Esophagus squamous epithelium (tissue), 5 donors: ENCODE results near the gene UNC119B. TPM values are rescaled to one million over a fixed set of nuclear protein-coding genes. Genes with fewer than 3 reads are reported as not detected.

Source experiments
- DNase-seq: peaks from one replicate; lab custom pipeline; 2025; lab: John Stamatoyannopoulos, UW
- H3K27ac ChIP-seq, 4 donors: fragments of 200-600 bp; sonication (generic); one replicate each; pipeline ENCODE4 v1.5.1; 2016 to 2019; ENCODE audit warnings: mild to moderate bottlenecking in 1 of 4
- H3K27me3 ChIP-seq, 4 donors: fragments of 200-600 bp; sonication (generic); 1 replicate in 3 of 4; 2 replicates in 1 of 4; pipeline versions ENCODE4 v1.5.1 to v1.6.0; 2017 to 2021; ENCODE audit warnings: antibody characterized with exemption in 1 of 4
- H3K36me3 ChIP-seq, 3 donors: fragments of 200-600 bp; sonication (generic); one replicate each; pipeline ENCODE4 v1.5.1; 2016 to 2019
- H3K4me1 ChIP-seq, 3 donors: fragments of 200-600 bp; sonication (generic); one replicate each; pipeline ENCODE4 v1.5.1; 2017 to 2019
- H3K4me3 ChIP-seq, 4 donors: fragments of 200-600 bp; sonication (generic); 1 replicate in 3 of 4; 2 replicates in 1 of 4; pipeline ENCODE4 v1.5.1; 2016 to 2019; ENCODE audit warnings: mild to moderate bottlenecking in 2 of 4, moderate library complexity in 1 of 4
- H3K9me3 ChIP-seq, 3 donors: fragments of 200-600 bp; sonication (generic); one replicate each; pipeline ENCODE4 v1.5.1; 2016 to 2019
- POLR2A ChIP-seq, 4 donors: fragments of 450-650 bp; IDR thresholded peaks; one replicate each; pipeline ENCODE4 v1.6.1; 2017; ENCODE audit warnings: antibody characterized with exemption in 4 of 4, mild to moderate bottlenecking in 4 of 4, moderate library complexity in 3 of 4
- WGBS, 2 donors: methylation state at CpG; one replicate each; pipeline ENCODE4 v1.1.5; 2018; 5-methylcytosine and 5-hydroxymethylcytosine counted together
- intact Hi-C: fragments of 100-400 bp; cut with DNase I; formaldehyde crosslinking; loops from one replicate; pipeline ENCODE4 v1.15.0; 2022
- total RNA-seq, 4 donors: library from RNA; depleted of rRNA; stranded (reverse); fragments of >200 nt; gene quantifications; one replicate each; pipeline ENCODE4 v1.1.0, GENCODE V29; 2016
- TF ChIP-seq, protein P1 (sequence below), 6 experiments: fragments of 450-650 bp in 4 of 6; fragments of 200-600 bp in 2 of 6; sonication (generic) in 2 of 6; IDR thresholded peaks; one replicate each; pipeline ENCODE4 v1.5.1; 2016 to 2019; ENCODE audit warnings: antibody characterized with exemption in 6 of 6, mild to moderate bottlenecking in 4 of 6, moderate library complexity in 4 of 6
- donor health status: DM: yes; HTN: yes; CAD: no.

The UNC119B gene
- total RNA-seq, 4 donors from 2014 or later: 6.4 to 23.3 (median 12.4) TPM

DNA sequence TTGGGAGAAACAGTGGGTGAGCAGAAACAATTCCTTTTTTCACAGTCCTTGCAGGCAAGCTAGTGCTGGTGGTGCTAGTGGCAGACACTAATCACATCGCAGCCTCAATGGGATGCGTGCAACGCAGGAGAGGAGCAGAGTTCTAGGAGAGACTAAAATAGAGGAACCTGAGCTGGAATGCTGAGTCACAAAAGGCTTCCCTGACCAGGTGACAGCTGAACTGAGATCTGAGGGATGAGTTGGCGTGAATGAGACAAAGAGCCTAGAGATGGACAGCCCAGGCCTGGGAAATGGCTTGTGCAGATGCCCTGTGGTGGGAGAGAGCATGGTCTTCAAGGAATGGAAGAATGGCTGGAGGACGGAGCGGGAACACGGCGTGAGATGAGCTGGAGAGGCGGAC is 41.1 kb downstream of the UNC119B start:
- no peaks in the 10 kb centered on the region for H3K4me1 ChIP-seq
- no peak overlapping the region for H3K4me3 ChIP-seq
- no peak for DNase-seq
- H3K9me3 ChIP-seq: no peaks in the 10 kb centered on the region
- H3K27ac ChIP-seq: no peak overlapping the region
- WGBS, 2 donors: 89 to 94% methylated on average over 9 of the region's 9 CpGs
- H3K36me3 ChIP-seq: no peaks in the 10 kb centered on the region
- H3K27me3 ChIP-seq: no peaks in the 10 kb centered on the region
- TF ChIP-seq POLR2A (IDR thresholded peaks at IDR 0.05): no peak
- TF ChIP-seq, protein P1, sequence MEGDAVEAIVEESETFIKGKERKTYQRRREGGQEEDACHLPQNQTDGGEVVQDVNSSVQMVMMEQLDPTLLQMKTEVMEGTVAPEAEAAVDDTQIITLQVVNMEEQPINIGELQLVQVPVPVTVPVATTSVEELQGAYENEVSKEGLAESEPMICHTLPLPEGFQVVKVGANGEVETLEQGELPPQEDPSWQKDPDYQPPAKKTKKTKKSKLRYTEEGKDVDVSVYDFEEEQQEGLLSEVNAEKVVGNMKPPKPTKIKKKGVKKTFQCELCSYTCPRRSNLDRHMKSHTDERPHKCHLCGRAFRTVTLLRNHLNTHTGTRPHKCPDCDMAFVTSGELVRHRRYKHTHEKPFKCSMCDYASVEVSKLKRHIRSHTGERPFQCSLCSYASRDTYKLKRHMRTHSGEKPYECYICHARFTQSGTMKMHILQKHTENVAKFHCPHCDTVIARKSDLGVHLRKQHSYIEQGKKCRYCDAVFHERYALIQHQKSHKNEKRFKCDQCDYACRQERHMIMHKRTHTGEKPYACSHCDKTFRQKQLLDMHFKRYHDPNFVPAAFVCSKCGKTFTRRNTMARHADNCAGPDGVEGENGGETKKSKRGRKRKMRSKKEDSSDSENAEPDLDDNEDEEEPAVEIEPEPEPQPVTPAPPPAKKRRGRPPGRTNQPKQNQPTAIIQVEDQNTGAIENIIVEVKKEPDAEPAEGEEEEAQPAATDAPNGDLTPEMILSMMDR (IDR thresholded peaks at IDR 0.05): no peak
- intact Hi-C loops: no loop called here

DNA sequence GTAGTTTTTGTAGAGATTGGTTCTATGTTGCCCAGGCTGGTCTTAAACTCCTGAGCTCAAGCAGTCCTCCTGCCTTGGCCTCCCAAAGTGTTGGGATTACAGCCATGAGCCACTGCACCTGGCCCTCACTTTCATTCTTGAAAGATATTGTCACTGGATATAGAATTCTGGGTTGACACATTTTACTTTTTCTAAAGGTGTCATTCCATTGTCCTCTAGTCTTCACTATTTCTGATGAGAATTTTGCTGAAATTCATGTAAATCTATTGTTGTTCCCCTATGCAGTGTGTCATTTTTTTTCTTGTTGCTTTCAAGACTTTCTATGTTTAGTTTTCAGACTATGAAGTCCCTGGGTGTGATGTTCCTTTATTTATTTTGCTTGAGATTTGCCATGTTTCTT is 44.5 kb downstream of the UNC119B start:
- intact Hi-C loops: no loop called here
- Histone ChIP-seq H3K27ac (no peak overlapping the region), H3K27me3 (no peaks in the 10 kb centered on the region), H3K9me3 (no peaks in the 10 kb centered on the region), H3K36me3 (peaks cover 0 to 6% (median 0%) of the 10 kb centered on the region in 3 donors), H3K4me3 (no peak overlapping the region), H3K4me1 (no peaks in the 10 kb centered on the region)
- DNase-seq: no peak
- TF ChIP-seq POLR2A (IDR thresholded peaks at IDR 0.05): no peak
- TF ChIP-seq, protein P1 (IDR thresholded peaks at IDR 0.05): no peak

DNA sequence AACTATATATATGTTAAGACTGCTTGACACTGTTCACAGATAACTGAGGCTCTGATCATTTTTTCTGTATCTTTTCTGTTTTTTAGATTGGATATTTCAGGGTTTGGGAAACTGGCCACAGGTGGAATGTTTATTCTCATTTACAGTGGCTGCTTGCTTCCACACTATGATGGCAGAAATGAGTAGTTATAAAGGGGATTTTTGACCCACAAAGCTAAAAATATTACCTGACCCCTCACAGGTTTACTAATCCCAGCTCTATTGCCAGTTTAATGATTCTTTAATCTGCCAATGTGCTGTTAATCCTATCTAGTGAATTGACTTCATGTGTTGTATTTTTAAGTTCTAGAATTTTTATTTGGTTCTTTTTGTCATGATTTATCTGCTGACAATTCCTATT is 45.0 kb downstream of the UNC119B start:
- TF ChIP-seq POLR2A (IDR thresholded peaks at IDR 0.05): no peak
- TF ChIP-seq, protein P1 (IDR thresholded peaks at IDR 0.05): no peak
- Histone ChIP-seq H3K4me1 (peaks cover 0 to under 1% (median 0%) of the 10 kb centered on the region in 3 donors), H3K27me3 (no peaks in the 10 kb centered on the region), H3K36me3 (peaks cover 0 to 11% (median 0%) of the 10 kb centered on the region in 3 donors), H3K9me3 (no peaks in the 10 kb centered on the region), H3K27ac (no peak overlapping the region), H3K4me3 (no peak overlapping the region)
- intact Hi-C loops: no loop called here
- no peak for DNase-seq

DNA sequence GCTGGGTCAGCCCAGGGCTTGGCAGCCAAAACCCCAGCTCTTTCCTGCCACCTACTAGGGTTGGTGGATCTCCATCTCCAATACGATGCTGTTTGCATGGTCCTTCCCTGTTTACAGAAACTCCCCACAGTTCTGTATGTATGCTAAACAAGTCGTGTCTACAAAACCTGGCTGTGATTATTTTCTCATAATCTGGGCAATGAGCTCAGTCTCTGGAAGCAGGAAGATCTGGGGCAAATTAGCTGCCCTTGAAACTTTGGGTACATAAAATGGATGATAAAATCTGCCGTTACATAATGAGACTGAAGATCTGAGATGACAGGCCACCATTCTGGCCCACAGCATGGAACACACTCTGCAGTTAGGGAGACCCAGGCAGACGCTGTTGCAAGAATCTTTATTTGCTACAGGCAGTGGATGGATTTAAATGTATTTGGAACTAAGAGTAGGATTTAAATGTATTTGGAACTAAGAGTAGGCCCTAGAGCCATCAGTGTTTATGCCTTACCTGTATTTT is 47.0 kb downstream of the UNC119B start:
- Histone ChIP-seq H3K27ac (no peak overlapping the region), H3K9me3 (no peaks in the 10 kb centered on the region), H3K36me3 (peaks cover 0 to 31% (median 0%) of the 10 kb centered on the region in 3 donors), H3K4me1 (peaks cover 0 to 21% (median 0%) of the 10 kb centered on the region in 3 donors), H3K4me3 (no peak overlapping the region), H3K27me3 (no peaks in the 10 kb centered on the region)
- DNase-seq: no peak
- WGBS, 2 donors: 73 to 84% methylated on average over 2 to 4 of the region's 4 CpGs
- intact Hi-C loops: no loop called here
- TF ChIP-seq POLR2A (IDR thresholded peaks at IDR 0.05): no peak
- TF ChIP-seq, protein P1 (IDR thresholded peaks at IDR 0.05): no peak

- TF ChIP-seq, protein P1 (IDR thresholded peaks at IDR 0.05): no peak
- TF ChIP-seq POLR2A (IDR thresholded peaks at IDR 0.05): no peak
- Histone ChIP-seq H3K4me3 (no peak overlapping the region), H3K27me3 (no peaks in the 10 kb centered on the region), H3K36me3 (peaks cover 0 to 37% (median 0%) of the 10 kb centered on the region in 3 donors), H3K9me3 (no peaks in the 10 kb centered on the region), H3K4me1 (peaks cover 0 to 28% (median 0%) of the 10 kb centered on the region in 3 donors), H3K27ac (no peak overlapping the region)
- DNase-seq: no peak
- 87% methylated on average over 6 of the region's 6 CpGs; no CpG with 5 or more reads in 1 of the 2 donors for WGBS, 2 donors
- intact Hi-C loops: no loop called here
Measured at GRCh38 chr12:120757949-120758348, 47.7 kb downstream of the UNC119B start.
